Measurements from ENCODE around the gene PPP1R18.

PPP1R18 gene

DNA sequence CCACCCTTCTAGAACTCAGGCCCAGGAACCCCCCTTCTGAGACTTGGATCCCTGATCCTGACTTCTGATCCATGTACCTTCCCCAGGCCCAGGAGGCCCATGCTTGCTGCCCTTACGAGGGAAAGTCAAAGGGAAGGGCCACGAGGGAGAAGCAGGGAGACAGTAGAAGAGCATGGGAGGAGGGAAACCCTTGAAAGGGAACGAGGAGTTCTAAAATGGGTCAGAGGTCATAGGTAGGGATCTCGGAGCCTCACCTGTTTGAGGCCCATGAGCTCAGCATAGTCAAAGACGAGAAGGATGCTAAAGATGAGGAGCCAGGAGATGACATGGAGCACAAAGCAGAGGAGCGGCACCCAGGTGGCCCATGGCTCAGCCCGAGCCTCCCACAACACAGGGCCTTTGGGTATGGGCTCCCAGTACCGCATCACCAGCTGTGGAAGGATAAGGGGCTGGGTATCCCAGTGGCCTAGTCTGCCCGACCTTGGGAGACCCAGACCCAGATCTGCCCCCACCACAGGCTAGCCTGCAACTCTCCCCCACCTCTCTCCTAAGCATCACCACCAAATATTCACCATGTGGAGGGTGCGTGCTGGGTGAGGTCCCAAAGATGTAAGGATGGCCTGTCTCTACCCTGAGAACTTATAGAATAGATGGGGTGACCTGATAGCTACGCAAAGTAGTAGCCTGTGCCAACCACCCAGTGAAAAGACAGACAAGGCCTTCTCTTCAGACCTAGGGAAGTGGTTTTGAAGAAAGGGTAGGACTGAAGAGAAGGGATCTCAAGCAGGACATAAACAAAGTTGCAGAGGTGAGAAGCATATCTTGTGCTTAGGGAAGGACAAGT, 2.8 kb upstream of the PPP1R18 start:
- DNase-seq (ENCODE audit: low read depth, low spot score): no peak

GRCh38 chr6:30688569-30688968, 2.1 kb upstream of the PPP1R18 start:
- no peak for DNase-seq (ENCODE audit: low read depth, low spot score)

DNA sequence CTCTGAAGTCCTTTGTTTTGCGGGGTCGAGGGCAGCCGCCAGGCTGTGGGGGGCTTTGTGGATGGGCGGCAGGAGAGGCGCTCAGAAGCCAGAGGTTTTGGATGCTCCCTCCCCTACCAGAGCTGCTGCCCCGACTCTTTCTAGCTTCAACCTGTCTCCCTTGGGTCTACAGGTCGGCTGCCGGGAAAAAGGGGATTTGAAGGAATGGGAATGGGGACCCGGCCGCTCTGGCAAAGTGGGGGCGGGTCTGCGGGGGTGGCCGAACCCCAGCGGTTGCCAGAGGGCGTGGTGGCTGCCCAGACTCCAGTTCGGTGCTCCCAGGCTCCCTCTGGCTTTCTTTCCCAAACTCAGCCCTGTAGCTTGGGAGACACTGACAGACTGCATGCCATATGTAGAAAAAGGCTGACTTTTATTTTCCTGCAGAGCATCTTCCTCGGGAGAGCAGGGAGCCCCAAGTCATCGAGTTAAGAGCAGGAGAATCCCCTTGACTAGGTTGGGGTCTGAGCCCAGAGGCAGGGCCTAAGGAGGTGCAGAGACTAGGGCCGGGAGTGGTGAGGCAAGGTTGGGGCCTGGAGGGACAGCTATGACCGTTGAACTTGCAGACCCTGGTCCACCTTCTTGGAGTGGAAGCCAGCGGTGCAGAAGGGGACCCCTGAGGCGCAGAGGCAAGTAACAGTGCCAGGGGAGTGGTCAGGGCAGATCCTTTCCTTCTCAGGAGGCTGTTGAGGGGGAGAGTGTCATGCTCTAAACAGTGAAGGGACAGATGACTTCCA, 1.4 kb upstream of the PPP1R18 start:
- DNase-seq (ENCODE audit: low read depth, low spot score): peak; percentile 65

DNA sequence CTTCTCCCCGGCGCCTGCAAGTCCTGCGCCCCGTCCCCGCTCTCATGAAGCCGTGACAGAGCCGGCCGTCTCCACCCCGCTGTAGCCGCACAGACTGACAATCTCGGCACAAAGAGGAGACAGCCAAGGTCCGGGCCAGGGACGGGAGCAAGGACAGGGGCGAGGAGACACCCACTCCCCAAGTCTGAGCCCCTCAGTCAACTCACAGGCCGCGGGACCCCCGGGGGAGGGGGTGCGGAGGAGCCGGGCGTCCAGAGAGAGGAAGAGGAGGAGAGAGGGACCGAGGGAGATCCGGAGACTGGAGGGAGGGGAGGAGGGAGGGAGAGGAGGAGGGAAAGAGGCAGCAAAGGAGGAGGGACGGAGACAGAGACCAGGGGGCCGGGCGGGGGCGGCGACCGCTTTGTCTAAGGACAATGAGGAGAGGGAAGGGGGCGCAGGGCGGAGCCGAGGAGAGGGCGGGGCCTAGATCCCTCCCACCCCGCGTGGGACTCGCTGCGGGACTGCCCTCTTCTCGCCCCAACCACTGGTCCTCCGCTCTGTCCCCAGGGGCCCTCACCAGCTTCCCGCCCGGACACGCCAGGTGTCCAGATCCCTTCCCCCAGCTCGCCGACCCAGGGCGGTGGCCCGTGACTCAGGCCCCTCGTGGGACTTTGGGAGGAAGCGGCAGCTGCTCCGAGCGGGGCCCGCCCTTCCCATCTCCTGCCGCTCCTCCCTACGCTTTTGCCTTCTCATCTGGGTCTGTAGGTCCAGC, 638 bp upstream of the PPP1R18 start:
- DNase-seq (ENCODE audit: low read depth, low spot score): peak; percentile 96

GRCh38 chr6:30685157-30686008, 1.1 kb downstream of the PPP1R18 start:
- DNase-seq (ENCODE audit: low read depth, low spot score): peak; percentile 33

GRCh38 chr6:30684386-30685156, 1.9 kb downstream of the PPP1R18 start:
- peak; percentile 31 for DNase-seq (ENCODE audit: low read depth, low spot score)

DNA sequence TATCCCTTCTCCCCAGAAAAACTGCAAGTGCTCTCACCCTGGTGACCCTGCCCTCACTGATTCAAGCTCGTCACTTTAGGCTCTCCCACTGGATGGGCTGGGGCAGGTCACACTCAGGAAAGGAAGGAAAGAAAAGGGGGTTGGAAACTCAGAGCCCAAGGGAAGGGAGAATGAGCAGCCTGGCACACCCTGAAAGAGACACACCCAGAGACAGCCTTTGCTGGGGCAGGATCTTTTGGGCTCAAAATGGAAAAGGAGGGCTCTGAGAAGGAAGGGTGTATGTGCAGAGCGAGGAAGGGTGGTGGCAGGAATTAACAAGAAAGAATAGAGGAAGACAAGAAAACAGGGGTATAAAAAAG, 2.5 kb downstream of the PPP1R18 start:
- no peak for DNase-seq (ENCODE audit: low read depth, low spot score)

DNA sequence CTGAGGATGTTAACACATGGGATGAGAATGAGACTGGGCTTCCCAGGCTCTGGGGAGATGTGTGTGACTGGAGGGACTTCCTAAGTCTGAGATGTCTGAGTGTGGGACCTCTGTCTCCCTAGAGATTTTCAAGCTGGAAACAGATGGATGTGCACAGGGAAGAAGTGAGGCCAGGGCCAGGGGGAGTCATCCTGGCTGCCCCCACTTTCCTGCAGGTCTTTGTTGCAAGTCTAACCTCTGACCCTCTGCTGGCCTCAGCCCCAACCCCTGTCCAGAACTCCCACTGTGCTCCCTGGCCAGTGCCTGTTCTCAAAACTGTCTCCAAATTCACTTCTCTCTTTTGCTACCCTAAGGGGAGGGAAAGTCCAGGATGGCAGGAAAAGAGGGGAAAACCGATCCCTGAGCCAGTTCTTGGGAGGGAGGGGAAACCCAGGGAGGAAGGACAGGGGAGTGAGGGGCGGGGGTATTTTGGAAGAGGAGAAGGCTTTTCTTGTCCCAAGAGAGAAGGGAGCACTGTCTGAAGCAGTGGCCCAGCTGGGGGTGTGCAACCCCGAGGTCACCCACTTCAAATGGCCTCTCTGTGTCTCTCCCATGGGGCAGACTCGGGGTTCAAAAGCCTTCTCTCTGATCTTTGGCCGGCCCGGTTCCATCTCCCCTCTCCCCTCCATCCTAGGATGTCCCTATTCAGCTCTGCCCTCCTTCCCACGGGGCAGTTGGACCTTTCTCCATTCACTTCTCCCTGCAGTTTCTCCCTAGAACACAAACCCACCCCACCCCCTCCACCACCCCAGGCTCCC, 3.1 kb downstream of the PPP1R18 start:
- no peak for DNase-seq (ENCODE audit: low read depth, low spot score)

DNA sequence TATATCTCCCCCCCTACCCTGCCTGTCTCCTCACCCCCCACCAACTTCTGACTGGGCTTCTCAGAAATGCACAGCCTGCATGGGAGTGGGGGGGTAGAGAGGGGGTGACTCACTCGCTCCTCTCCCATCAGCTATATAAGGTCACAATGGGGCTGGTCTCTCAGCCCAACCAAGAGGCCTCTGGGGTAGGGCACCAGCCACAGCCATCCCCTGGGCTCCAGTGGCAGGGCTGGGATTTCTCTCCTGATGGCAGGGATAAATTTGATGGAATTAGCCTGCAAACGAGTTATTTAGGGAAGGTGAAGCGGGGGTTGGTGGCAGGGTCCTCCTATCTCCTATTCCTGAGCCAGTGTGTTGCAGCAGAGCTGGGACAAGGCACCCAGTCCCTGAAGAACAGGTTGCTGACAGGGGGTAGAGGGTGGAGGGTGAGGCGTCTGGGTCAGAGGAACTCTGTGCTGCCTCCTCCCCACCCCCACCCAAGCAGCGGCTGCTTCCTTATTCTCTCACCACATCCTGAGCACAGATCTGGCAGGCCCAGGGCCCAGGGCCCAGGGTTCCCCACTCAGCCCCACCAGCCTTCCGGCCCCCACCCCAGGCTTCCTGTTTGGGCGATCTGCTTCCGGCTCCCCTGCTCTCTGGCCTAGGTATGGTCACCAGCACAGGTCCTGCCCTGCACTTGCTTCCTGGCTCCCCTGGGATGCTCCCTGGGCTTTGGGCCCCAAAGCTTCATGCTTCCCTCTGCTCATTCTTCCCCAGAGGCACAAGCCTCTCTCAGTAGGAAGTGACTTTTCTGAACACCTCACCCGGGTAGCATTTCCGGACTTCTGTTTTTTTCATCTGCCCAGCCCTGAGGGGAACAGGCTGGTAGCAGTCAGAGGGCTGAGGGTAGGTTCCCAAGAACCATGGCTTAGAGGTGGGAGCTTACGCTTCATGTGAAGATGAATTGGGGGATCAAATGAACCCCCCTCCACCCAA, 4.0 kb downstream of the PPP1R18 start:
- DNase-seq (ENCODE audit: low read depth, low spot score): peak; percentile 96

DNA sequence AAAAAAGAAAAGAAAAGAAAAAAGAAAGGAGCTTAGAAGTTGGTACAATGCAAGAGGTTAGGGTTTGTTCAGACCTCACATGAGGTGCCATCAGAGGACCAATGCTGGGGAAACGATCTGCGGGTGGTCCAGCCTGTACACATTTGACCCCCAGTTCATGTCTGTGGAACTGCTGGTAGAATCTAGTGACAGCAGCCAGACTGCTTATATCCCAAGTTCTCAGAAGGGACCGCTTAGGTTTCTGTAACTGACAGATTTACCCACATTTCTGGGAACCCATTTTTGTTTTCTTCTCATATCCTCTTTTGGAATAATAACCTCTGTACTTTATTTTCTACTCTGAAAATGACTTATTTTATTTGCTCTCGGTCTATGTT, 4.7 kb downstream of the PPP1R18 start:
- DNase-seq (ENCODE audit: low read depth, low spot score): no peak

DNA sequence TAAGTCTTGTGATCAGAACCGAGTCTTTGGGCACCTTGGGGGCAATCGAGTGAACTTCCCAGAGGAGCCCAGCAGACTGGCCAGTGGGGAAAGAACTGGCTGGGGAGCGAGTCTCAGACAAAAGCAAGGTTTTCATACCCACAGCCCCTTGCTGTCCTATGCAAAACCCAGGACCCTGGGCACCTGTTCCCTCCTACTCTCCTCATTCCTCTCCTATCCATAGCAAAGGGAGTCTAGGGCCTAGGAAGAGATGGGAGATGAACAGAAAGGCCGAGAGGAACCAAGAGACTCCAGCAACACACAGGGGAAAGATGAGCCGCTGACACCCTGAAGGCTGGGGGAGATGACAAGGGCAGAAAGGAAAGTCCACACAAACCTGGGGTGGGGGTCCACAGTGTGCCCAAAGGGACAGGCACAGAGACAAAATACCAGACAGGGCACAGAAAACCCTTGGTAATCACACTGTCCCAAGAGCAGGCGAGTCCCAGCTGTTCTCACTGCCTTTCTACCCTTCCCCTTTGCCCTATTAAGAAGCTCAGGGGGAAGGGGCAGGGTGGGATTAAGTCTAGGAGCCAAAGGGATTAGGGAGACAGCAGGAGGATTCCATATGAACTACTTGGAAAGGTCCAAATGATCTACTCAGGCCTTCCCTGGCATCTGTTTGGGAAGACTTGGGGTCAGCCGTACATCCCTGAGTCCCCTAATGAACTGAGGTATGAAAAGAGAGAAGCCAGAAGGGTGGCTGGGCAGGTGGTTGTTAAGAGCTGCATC, 6.5 kb downstream of the PPP1R18 start:
- no peak for DNase-seq (ENCODE audit: low read depth, low spot score)

- DNase-seq (ENCODE audit: low read depth, low spot score): peak; percentile 94
These were observed 7.3 kb downstream of the PPP1R18 start for GRCh38 chr6:30678964-30679726.

- DNase-seq (ENCODE audit: low read depth, low spot score): no peak
These were observed 9.7 kb downstream of the PPP1R18 start for GRCh38 chr6:30676660-30677285.

- DNase-seq (ENCODE audit: low read depth, low spot score): peak; percentile 99
These were observed 13.8 kb downstream of the PPP1R18 start, which contains the start of gene DHX16 for GRCh38 chr6:30672445-30673253. TSS of gene DHX16 (minus strand) at chr6:30673006. CDS start at chr6:30672841, 165 bp downstream.

GRCh38 chr6:30670760-30671527, 15.5 kb downstream of the PPP1R18 start:
- DNase-seq (ENCODE audit: low read depth, low spot score): no peak
